NCI-H1105 (cell line): ENCODE measurements around the gene NDRG4.
A peak's percentile ranks its signal among the peaks of the same experiment; 100 is the strongest.

ENCODE experiments used
- DNase-seq: peaks from one replicate; lab custom pipeline; 2025; lab: John Stamatoyannopoulos, UW

NDRG4 gene

GRCh38 chr16:58495521-58496331 is 4.2 kb upstream of the NDRG4 start:
- DNase-seq, result no peak

DNA sequence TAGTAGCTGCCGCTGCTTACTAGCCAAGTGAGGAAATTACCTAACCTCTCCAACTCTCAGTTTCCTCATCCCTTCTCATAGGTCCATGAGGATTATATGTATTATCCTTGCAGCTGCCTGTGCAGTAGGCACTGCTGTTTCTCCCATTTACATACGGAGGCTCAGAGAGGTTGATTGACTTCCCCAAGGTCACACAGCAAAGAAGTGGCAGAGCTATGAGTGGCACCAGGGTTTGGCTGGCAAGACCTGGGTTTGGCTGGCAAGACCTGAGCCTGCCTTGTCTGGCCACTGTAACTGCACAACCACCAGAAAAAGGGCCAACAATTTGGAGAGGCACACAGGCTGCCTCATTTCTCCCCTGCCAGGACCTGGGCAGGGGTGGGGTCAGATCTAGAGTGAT is 2.5 kb upstream of the NDRG4 start:
- no peak for DNase-seq

DNA sequence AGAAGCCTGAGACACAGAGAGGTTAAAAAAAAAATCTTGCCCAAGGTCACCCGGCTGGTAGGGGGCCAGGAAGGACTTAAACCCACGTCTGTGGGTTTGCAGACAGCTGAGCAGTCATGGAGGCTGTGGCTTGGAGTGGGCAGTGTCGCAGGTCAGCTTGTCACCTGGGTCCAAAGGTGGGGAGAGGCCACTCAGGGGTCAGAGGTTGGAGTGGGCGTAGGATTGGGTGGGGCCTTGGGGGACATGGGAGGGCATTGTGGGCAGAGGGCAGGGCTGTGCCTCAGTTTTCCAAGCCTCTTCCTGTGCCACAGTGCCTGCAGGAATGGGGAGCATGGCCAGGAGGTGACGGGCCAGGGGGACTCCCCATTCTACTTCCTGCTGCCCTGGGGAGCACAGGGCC is 2.0 kb upstream of the NDRG4 start:
- DNase-seq, result no peak

DNA sequence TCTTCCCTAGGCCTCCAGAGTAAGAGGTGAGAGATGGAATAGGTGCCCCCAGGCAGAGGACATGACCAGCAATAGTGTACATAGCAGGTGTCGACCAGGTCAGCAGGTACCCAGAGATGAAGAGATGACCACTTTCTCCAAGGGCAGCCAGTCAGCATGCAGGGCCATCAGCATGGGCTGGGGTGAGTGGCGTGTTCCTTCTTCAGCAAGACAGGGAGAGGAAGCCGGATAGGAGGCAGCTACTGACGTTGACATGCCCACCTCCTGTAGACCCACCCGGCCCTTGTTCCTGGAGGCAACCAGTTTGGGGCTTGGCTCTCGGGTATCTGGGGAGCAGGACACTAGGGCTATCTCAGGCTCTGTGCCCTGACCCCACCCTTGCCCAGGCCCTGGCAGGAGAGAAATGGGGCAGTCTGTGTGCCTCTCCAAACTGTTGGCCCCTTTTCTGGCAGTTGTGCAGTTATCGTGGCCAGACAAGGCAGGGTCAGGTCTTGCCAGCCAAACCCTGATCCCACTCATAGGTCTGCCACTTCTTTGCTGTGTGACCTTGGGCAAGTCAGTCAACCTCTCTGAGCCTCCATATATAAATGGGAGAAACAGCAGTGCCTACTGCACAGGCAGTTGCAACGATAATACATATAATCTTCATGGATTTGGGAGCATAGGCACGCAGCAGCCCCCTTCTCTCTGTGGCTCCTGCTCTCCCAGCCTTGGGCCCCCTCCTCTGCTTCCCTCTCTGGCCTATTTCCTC is 1.4 kb upstream of the NDRG4 start:
- no peak for DNase-seq

- no peak for DNase-seq
Measured at GRCh38 chr16:58499092-58499511, 841 bp upstream of the NDRG4 start.

DNA sequence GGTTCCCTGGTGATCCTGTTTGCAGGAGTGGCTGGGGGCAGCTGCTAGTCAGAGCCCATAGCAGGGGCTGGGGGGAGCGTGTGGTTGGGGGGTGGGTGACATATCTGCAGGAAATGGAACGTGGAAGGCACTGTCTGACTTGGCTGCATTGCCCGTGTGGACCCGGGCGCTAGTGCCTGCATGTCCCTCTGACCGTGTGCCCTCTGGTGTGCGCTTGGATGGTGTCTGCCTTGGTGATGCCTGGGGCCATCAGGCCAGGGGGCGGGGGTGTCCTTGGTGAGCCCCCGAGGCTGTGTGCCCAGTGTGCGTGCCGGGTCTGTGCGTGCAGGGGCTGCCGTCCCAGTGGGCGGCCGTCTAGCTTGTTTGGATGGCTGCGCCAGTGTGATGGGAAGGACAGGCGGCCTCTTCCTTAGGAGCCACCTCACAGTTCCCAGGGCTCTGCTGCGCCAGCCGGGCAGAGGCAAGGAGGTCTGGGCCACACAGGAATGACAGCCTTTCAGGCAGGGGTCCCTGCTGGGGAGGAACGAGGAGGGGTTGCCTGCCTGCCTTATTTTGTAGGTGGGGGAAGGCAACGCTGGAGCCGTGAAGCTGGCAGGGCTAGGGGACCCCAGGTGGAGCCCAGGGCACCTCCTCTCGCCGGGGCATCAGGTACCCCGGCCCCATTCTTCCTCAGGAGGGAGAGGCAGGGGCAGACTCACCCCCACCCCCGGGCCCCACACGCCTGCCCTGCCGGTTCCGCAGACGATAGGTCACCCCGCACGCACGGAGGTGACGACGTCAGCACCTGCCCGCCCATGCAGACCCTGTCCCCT is 693 bp downstream of the NDRG4 start:
- peak; percentile 11 for DNase-seq

- DNase-seq, result peak; percentile 41
Measured at GRCh38 chr16:58501242-58502131, 1.5 kb downstream of the NDRG4 start.

DNA sequence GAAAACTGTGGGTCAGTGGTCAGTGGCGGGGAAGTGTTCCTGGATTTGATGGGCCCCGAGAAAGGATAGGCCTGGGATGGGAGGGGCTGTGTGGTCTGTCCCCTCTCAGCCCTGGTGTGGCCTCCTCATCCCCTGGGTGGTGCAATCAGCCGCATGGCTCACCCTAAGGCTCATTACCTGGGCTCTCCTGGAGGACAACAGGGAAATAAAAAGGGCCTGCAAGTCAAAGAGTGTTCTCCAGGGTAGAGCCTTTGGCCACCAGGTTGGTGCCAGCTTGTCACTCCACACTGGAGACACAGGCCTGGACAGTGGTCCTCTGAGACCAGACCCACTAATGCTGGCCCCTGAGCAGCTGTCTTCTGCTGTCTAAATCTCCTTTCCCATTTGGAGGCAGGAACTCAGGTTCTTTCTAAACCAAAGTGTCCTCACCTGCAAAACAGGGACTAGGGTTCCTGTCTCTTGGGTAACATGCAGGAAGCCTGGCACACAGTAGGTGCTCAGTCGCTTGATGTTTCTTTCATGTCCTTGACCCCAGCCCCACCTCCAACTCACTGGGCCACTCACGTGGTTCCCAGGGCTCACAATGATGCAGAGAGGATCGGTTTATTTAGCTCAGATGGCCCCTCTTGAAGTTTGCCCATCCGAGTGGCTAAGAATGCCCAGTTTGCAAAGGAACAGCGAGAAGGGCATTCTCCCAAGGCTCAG is 2.4 kb downstream of the NDRG4 start:
- DNase-seq, result no peak

- DNase-seq, result no peak
Measured at GRCh38 chr16:58503166-58503862, 3.4 kb downstream of the NDRG4 start.

DNA sequence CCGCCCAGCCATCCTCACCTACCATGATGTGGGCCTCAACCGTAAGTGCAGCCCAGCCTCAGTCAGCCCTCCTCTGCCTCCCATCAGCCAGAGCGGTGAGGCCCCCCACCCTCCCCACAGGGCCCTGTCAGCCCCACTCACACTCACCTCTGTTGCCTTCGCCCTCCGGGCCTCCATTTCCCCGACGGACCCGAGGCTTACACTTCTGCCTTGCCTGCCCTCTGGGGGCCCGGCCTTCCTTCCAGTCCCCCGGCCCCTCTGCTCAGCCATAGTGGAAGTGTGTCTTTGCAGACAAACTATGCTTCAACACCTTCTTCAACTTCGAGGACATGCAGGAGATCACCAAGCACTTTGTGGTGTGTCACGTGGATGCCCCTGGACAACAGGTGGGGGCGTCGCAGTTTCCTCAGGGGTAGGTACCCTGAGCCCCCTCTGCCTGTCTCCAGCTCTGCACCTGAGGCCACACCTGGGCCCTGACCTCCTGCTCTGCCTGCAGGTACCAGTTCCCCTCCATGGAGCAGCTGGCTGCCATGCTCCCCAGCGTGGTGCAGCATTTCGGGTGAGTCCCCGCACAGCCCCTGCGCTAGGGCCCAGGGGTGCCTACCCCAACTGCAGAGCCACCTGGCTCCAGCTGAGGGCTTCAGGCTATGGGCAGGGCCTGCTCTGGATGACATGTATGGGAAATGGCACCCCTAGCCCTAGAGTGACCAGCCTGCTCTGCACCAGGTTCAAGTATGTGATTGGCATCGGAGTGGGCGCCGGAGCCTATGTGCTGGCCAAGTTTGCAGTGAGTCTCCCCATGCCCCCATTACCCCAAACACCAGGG is 4.1 kb downstream of the NDRG4 start:
- no peak for DNase-seq

GRCh38 chr16:58506241-58507194 is 6.6 kb downstream of the NDRG4 start:
- no peak for DNase-seq

DNA sequence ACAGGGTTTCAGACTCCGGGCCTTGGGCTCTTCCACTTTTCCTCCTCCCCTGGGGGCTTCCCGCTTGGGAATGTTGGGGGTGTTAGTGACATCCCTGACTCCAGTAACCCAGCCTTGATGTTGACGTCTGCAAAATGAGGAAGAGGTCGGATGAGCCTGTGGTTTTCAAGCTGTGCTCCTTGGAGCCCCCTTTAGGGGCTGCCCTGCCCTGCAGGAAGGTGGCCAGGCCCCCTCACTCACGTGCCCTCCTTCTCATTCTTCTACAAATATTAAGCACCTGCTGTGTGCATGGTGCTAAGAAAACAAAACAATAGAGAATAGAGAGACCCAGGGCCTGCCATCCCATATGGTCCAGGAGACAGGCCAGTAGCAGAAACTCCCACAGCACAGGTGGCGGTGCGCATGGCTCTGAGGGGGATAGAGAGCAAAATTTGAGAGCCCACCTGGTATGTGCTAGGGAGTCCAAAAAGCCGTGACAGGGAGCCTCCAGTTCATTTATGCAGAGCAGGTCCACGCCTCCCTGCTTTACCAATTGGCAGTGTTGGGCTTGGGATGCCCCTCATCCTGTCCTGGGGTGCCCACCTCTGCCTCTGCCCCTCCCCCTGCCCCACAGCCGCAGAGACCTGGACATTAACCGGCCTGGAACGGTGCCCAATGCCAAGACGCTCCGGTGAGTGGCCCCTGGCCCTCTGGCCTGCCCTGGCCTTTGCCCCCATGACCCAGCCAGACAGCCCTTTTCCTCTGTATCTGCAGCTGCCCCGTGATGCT is 7.4 kb downstream of the NDRG4 start:
- no peak for DNase-seq

GRCh38 chr16:58507963-58508670 is 8.2 kb downstream of the NDRG4 start:
- no peak for DNase-seq

GRCh38 chr16:58508671-58509251 is 8.8 kb downstream of the NDRG4 start:
- DNase-seq, result no peak

- no peak for DNase-seq
Measured at GRCh38 chr16:58509256-58510096, 9.5 kb downstream of the NDRG4 start.
